AG20443 (cell line): ENCODE data around the gene PYDC1.
"Not testable (repeated sequence)": the region's sequence is repeated elsewhere in the genome, so short reads cannot be mapped to it uniquely, and the experiment has no call there.

ENCODE experiments used
- DNase-seq: peaks from one replicate; pipeline ENCODE4 v3.0.0; 2012; ENCODE audit warnings: low spot score, mixed read lengths

PYDC1 gene

DNA sequence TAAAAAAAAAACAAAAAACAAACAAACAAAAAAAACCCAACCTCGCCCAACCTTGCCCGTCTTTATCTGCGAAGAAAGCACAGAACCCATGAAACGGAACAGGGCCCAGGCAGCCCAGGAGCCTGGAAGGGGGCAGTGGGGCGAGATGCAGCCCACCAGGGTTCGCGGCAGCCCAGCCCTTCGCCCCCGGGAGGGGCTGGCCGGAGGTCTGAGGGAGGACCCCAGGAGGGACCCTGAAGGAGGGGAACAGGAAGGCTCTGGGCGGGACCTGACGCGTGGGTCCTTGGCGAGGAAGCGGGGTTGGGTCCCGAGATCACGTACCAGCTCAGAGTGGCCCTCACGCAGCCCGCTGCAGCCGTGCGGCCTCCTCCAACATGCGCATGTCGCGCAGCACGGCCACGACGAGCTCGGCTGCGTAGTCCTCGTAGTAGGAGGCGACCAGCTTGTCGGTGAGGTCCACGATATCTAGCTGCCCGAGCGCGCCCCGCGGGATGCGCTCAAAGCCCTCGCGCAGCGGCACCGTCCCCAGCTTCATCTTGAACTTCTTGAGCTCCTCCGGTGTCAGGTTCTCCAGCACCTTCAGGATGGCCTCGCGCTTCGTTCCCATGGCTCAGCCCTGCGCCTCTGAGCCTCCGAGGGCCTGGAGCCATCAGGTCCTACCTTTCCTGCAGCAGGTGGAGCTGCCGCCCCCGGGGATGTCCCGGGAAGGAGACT lies at the start of gene PYDC1:
PYDC1 (minus strand) TSS at position 714 of the 714 bp plus-strand sequence; CDS start at position 607, 107 bp downstream.
- no peak for DNase-seq

DNA sequence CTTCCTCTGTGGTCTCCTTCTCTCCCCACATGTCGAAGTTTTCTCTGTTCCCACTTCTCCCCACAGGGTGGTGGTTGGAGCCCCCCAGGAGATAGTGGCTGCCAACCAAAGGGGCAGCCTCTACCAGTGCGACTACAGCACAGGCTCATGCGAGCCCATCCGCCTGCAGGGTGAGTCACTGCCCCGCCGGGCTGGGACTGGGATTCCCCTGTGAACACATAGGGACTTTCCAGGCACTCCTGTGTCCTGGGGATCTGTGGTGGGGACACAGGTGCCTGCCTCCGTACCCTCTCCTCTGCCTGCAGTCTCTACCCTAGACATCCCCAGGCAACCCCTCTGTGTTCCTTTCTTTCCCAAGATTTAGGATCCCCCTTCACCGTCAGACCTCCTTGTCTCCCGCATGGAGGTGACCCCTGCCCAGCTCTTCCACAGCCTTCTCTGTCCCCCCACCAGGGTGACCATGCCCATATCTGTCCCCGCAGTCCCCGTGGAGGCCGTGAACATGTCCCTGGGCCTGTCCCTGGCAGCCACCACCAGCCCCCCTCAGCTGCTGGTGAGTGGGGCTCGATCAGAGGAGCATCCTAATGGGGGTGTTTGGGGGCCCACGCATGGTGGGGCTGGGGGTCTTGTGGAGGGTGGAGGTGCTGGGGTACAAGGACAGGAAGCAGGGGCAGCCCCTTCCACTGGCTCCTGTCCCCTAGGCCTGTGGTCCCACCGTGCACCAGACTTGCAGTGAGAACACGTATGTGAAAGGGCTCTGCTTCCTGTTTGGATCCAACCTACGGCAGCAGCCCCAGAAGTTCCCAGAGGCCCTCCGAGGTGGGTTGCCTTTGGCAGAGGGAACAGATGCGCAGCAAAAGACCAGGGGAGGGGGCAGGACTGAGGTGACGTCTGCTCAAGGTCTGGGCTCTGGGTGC lies 48.7 kb upstream of the PYDC1 start:
- DNase-seq, result peak; percentile 57

DNA sequence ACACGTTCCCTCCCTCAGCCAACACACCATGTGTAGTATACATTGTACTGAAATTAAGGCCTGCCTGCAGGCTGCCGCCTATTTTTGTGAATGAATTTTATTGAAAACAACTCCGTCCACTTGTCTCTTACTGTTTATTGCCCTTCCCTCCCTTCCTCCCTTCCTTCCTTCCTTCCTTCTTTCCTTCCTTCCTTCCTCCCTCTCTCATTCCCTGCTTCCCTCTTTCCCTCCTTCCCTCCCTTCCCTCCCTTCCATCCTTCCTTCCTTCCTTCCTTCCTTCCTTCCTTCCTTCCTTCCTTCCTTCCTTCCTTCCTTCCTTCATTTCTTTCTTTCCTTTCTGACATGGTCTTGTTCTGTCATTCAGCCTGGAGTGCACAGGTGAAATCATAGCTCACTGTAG lies 45.1 kb upstream of the PYDC1 start:
- DNase-seq, result no peak

DNA sequence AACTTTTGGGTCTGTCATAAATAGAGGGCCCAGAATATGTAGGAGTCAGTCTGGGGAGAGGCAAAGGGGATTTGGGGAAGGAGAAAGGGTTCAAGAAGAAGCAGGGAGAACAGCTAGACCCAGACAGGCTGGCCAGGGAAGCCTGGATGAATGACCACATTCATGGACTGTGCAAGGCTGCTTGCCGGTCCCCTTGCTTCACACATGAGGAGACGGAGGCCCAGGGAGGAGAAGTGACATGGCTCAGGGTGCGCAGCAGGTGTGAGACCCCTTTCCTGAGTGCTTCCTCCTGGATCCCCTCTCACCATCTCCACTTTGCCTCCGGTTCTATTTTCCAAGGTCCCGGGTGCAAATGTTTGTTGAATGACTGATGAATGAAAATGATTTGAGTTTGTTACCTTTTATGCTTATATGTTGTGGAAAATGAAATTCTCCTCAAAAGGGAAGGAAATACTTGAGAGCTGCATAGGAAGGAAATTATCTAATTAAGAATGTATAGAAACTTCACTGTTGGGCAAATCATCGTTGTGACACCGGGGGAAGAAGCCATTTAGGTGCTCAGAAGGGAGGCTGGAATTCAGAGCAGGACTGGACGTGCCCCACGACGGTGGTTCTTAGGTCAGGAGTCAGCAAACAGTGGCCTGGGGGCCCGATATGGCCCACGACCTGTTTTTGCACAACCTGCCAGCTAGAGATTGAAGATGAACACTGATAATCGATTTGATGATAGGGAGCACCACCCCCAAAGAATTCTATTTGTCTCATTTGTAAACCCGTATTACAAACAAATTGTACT lies 43.4 kb upstream of the PYDC1 start:
- no peak for DNase-seq

DNA sequence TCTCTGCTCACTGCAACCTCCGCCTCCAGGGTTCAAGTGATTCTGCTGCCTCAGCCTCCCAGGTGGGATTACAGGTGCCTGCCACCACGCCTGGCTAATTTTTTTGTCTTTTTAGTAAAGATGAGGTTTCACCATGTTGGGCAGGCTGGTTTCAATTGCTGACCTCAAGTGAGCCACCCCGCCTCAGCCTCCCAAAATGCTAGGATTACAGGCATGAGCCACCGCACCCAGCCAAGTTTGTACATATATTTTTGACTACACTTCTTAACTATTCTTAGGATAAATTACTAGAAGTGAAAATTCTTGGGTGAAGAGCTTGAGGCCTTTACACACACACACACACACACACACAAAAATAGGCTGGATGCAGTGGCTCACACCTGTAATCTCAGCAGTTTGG lies 41.4 kb upstream of the PYDC1 start:
- no peak for DNase-seq

DNA sequence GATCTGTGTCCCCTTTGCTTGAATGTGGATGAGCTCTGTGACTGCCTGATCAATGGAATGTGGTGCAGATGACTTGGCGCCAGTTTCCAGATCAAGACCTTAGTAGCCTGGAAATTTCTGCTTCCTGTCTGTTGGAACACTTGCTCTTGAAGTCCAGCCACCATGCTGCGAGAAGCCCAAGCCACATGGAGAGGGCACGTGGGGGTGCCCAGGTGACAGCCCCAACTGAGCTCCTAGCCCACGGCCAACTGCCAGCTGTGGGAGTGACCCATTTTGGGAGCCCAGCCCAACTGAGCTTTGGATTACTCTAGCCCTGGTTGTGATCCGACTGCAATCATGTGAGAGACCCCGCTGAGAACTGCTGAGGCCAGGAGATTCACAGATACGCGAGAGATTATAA lies 39.5 kb upstream of the PYDC1 start:
- no peak for DNase-seq

DNA sequence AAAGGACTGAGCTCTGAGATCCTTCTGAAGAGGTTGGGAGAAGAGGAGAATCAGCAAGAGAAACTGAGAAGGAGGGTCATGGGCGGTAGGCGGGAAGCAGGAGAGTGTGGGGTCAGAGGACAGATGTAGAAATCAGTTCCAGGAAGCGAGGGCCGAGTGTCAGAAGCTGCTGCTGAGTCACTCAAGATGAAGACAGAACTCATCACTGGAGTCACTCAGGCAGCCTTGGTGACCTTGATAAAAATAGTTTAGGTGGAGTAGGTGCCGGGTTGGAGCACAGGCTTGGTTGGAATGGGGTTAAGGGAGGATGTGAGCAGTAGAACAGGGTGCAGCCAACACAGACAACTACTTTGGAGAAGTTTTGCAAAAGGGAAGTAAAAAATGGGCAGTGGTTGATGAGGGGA lies 36.7 kb upstream of the PYDC1 start:
- no peak for DNase-seq

DNA sequence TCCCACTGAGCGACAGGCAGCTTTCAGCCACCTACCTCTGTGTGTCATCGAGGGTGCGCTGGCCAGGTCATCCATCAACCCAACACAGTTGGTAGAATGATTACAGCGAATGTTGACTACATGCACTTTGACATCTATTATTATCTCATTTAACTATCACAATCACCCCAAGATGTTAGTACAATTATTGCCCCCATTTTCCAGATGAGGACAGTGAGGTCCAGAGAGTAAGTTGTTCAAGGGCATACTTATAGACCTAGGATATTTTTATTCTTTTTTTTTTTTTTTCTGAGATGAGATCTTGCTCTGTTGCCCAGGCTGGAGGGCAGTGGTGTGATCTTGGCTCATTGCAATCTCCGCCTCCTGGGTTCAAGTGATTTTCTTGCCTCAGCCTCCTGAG lies 34.5 kb upstream of the PYDC1 start:
- no peak for DNase-seq

DNA sequence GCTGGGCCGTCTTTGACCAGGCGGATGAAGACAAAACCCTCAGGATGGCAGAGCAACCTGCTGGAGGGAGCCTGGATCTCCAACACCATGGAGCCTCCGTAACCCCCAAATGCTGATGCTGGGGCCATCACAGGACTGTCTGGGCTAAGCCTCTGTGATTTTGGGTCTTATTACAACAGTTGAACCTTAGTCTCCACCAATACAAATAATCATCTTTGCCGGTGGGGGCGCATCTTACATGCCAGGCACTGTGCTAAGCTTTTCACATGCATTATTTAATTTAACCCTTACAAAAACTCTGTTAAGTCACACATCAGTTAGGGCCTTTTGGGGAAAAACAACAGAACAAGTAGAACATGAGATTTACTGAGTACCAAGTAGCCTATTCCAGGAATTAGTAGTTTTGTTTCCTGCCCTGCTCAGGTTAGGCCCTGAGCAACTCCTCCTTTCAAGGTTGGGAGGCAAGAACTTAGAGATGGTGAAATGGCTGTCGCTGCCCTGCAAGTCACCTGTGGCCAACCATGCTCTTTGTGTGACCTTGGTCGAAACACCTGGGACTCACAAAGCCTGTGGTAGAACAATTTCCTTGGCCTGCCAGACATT lies 33.9 kb upstream of the PYDC1 start:
- no peak for DNase-seq

DNA sequence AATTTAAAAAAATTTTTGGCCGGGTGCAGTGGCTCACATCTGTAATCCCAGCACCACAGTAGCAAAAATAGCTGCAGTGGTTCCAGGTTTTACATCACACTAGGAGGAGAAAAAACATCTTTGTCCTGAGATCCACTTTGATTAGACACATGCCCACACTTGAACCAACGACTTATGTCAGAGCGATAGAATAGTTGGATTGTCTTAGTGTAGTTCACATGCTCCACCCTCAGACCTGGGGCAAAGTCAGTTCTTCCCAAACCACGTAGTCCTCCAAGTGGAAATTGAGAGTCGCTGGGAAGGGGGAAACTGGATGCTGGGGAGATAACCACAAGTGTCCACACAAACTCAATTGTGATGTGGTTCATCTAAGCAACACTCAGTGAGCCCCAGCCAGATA lies 31.4 kb upstream of the PYDC1 start:
- DNase-seq, result no peak

DNA sequence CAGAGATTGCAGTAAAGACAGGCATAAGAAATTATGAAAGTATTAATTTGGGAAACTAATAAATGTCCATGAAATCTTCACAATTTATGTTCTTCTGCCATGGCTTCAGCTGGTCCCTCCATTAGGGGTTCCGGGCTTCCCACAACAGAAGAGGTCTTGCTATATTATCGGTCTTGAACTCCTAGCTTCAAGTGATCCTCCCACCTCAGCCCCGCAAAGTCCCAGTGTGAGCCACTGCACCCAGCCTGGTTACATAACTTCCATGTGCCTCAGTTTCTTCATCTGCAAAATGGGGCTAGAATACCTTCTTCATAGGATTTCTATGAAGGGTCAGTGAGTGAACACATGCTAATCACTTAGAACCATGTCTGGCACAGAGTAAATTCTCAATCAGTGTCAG lies 29.4 kb upstream of the PYDC1 start:
- DNase-seq, result no peak

DNA sequence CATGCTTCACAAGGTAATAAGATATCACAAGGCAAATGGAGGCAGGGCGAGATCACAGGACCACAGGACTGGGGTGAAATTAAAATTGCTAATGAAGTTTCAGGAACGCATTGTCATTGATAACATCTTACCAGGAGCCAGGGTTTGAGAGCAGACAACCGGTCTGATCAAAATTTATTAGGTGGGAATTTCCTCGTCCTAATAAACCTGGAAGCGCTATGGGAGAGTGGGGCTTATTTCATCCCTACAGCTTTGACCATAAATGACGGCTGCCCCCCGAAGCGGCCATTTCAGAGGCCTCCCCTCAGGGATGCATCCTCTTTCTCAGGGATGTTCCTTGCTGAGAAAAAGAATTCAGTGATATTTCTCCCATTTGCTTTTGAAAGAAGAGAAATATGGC lies 28.7 kb upstream of the PYDC1 start:
- DNase-seq, result not testable (repeated sequence)

DNA sequence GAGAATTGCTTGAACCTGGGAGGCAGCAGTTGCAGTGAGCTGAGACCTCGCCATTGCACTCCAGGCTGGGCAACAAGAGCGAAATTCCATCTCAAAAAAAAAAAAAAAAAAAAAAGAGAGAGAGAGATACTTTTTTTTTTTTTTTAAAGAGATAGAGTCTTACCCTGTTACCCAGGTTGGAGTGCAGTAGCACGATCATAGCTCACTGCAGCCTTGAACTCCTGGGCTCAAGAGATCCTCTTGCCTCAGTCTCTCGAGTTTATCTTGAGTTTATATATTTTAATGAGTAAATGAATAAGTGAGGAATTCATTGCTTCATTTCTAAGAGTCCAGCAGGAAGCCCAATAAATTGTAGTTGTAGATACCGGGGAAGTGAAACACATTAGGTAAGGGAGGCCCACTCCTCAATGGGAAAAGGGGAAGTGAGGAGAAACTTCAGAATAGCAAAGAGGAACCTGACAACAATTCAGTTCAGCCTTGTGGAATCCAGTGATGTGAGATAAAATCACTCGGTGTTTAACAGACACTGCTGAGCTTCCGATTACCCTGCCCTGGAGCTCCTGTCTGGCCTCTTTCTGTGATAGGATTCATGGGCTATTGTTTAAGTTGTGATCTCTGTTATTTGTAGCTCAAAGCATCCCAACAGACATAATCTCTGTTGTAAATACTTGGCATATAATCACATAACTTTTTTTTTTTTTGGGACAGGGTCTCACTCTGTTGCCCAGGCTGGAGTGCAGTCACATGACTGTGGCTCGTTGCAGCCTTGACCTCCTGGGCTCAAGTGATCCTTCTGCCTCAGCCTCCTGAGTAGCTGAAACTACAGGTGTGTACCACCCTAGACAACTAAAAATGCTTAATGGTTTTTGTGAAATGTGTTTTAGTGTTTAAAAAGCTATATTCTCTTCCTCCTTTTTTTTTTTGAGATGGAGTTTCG lies 27.1 kb upstream of the PYDC1 start:
- no peak for DNase-seq

DNA sequence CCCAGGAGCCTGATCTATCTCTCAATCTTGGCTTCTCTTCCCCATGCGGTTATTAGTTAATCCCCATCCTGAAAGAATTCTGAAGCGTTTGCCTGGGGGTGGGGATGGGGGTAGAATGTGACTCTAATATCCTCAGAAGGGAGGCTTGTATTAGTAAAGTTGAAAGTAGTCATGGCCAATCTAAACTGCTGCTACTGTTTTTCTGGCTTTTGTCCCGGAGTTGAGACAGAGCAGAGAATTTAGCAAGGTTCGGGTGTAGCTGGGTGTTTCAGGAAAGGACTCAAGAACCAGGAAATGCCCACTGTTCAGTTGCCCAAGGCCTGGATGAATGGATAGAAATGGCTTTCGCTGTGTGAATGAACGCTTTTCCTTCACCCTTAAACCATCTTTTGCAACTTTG lies 25.3 kb upstream of the PYDC1 start:
- DNase-seq, result no peak

DNA sequence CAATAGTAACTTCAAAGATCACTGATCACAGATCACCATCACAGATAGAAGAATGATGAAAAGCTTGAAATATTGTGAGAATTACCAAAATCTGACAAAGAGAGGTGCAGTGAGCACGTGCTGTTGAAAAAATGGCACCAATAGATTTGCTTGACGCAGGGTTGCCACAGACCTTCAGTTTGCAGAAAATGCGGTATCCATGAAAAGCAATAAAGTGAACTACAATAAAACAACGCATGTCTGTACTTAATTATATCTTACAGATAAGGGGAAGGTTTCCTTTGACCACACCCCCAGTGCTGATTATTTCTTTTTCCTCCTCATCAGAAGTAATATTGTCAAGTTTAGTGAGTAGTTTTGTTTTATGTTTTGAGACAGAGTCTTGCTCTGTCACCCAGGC lies 21.1 kb upstream of the PYDC1 start:
- no peak for DNase-seq

DNA sequence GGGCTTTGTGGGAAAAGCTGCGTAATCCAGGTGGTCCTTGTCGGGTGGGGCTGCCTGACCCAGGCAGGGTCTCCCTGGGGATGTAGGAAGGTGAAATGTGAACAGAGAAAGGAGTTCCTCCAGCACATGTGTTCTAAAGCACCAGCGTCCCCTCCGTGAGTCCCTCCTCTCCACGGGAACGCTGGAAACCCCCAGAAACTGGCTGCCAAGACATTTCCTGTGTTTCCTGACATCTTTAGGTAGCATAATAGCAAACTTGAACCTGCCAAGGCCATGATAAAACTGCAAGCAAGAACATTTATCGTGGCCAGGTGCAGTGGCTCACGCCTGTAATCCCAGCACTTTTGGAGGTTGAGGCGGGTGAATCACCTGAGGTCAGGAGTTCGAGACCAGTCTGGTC lies 12.6 kb upstream of the PYDC1 start:
- DNase-seq, result no peak

DNA sequence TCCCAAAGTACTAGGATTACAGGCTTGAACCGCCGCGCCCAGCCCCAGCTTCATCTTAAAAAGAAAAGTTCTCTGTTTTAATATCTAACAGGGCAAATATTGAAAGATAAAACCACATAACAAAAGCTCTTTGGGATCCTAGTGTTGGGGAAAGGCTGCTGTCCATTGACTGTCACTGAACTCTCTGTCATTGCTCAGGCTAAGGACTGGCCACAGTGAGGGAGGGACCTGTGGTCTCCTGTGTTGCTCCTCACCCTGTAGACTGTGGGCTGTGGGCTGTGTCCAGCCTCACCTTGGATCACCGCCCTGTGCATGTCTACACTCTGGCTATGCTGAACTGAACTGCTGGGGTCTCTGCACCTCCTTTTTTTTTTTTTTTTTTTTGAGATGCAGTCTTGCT lies 11.3 kb upstream of the PYDC1 start:
- DNase-seq, result no peak

DNA sequence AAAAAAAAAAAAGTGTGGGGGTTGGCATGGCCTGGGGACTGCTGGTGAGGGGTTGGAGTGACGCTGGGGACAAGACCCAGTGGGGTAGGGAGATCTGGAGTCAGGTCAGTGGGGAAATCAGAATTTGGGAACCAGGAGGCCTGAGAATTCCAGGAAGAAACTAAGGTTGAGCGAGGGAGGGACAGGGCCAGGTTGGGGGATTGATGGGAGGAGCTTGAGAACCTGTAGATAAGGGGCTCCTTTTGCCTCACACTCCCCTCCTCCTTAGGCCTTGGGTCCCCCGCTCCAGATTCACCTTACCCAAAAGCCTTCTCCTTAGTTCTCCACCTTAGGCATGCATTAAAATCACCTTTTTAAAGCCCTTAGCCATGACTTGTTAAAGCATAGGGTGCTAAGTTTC lies 8.3 kb upstream of the PYDC1 start:
- no peak for DNase-seq

DNA sequence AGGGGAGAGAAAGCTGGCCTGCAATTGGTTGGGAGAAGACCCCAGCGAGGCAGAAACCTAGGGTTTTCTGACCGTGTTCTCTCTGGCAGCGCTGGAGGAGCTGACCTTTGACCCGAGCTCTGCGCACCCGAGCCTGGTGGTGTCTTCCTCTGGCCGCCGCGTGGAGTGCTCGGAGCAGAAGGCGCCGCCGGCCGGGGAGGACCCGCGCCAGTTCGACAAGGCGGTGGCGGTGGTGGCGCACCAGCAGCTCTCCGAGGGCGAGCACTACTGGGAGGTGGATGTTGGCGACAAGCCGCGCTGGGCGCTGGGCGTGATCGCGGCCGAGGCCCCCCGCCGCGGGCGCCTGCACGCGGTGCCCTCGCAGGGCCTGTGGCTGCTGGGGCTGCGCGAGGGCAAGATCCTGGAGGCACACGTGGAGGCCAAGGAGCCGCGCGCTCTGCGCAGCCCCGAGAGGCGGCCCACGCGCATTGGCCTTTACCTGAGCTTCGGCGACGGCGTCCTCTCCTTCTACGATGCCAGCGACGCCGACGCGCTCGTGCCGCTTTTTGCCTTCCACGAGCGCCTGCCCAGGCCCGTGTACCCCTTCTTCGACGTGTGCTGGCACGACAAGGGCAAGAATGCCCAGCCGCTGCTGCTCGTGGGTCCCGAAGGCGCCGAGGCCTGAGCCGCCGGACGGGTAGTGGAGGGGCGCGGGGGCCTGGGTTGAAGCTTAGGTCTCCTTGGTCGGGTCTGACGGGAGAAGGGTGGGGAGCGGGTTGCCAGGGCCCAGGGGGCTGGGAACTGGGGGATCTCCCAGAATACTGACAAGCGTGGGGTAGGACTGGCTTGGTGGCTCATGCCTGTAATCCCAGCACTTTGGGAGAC lies 7.4 kb upstream of the PYDC1 start:
- no peak for DNase-seq

DNA sequence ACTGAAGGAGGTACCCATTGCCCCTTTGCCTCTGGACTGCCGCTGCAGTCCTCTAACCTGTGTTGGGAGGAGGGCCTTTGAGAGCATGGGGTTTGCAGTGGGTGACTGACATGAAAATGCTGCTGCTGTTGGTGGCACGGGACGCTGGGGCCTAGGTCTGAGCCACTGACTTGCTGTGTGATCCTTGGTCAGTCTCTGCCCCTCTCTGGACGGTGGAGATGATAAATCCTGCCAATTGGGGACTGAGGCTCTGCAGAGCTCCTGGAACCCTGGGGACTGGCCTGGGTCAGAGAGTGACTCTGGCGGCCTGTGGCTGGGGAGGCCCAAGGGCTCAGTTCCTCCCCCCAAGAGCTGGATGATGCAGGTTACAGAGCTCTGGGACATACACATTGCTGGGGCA lies 6.1 kb upstream of the PYDC1 start:
- no peak for DNase-seq
